Measurements from ENCODE around the gene FGD6. TPM values are rescaled to one million over a fixed set of nuclear protein-coding genes. Genes with fewer than 3 reads are reported as not detected.

FGD6 gene
- 3.9 and 4.9 TPM in 2 replicates for total RNA-seq (2014; rRNA removed; shearing (Covaris generic))

GRCh38 chr12:95217377-95218149 is at the start of gene FGD6, which contains the start of gene VEZT:
TSS of gene FGD6 (minus strand) at chr12:95217467. CDS start at chr12:95217240, 227 bp downstream.
TSS of gene VEZT (plus strand) at chr12:95217807. CDS start at chr12:95217851, 44 bp downstream.

GRCh38 chr12:95072900-95073697 is 144.2 kb downstream of the FGD6 start, which contains the start of gene NR2C1:
TSS of gene NR2C1 (minus strand) at chr12:95073618. CDS start at chr12:95067384, 6,234 bp downstream.

Other genes with a start within 250 kb of the FGD6 start
- 75.0 and 81.6 TPM in 2 replicates for gene NDUFA12, start 213.8 kb downstream of the FGD6 start, total RNA-seq (2014; rRNA removed; shearing (Covaris generic))
- gene NR2C1, start 143.8 kb downstream of the FGD6 start, total RNA-seq (2014; rRNA removed; shearing (Covaris generic)), result 22.5 and 26.0 TPM in 2 replicates
- gene VEZT, start 340 bp upstream of the FGD6 start, total RNA-seq (2014; rRNA removed; shearing (Covaris generic)), result 38.2 and 52.2 TPM in 2 replicates